GM18907 (cell line): ENCODE data around the gene PXDN.
"Not testable (repeated sequence)": the region's sequence is repeated elsewhere in the genome, so short reads cannot be mapped to it uniquely, and the experiment has no call there.

Experiments used
- ATAC-seq: cut with Tn5 transposase; IDR thresholded peaks from one replicate; pipeline ENCODE4 v1.9.1; 2021; ENCODE audit warnings: mild to moderate bottlenecking, moderate library complexity; ENCODE audit not compliant: unreplicated experiment

PXDN gene

DNA sequence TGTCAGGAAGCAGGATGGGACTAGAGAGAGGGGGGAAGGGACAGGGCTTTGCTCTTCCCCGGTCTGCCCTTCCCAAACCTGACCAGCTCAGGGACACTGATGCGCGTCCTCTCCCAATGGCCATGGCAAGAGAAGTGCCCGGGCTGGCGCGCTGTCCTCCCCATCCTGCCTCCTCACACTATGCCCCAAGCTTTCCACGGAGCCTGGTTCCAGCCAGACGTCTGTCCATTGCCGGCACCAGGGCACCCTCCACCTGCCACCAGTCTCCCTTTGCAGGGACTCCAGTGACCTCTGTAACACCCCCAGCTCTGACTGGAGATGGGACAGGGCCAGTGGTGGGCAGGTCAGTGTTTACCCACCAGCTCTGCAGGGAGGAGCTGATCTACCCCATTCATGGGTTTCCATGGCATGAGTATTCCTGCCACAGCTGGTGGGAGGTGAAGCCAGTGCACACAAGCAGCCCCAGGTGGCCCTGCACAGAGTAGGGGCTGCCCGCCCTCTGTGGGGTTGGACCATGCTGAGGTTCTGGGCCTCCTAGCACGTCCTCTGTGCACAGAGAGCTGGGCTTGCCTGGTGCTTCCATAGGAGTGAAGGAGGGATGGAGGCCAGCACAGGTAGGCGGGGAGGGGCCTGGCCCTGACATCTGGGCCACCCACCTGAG is 109.5 kb downstream of the PXDN start:
- no peak for ATAC-seq

DNA sequence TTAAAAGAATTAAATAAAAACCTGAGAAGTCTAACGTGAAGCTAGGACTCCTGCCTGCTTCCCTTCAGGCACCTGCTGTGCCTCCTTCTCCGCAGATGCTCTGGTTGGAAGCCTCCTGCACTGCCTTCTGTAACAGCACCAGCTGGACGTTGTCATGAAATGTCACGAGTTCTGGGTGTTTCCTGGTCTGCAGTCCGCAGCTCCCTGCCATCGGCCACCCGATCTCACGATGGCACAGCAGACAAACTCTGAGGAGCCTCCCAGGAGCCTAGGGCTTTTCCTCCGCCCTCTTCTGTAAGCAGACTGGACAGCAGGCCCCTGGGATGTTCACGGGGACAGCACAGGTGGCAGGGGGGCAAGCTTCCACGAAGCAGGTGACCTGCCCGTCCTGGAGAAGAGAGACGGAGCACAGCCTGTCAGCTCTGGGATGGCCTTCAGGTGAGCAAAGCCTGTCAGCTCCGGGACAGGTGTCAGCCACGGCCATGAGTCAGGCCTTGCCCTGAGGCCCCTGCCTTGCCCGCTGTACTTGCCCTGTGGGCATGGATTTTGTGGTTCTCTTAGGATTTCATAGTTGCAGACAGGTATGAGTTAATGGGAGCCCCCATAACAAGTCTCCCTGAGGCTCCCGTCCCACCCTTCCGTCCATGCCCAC is 110.3 kb downstream of the PXDN start:
- no peak for ATAC-seq

DNA sequence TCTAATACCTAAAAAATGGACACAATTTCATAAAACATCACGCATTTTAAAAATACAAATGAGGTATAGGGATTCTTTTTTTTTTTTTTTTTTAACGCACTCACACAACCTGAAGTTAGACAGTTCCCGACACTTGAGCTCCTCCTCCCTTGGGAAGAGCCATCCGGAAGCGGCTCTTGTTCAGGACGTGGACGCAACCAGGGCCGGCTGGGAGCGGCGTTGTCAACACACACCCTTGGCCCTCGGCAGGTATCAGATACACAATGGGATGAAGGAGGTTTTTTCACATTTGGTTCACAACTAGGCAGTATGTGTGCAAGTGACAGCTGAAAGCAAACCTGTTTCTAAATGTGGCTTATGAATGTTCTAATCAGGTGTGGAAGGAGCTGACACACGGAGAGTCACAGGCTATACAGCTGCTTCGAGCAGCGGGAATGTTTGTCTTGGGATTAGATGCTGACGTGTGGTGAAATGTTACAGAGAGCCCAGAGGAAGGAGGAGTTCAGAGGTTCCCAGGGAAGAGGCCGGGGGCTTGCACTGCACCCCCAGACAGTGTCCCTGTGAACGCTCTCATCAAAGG is 111.1 kb downstream of the PXDN start:
- no peak for ATAC-seq

DNA sequence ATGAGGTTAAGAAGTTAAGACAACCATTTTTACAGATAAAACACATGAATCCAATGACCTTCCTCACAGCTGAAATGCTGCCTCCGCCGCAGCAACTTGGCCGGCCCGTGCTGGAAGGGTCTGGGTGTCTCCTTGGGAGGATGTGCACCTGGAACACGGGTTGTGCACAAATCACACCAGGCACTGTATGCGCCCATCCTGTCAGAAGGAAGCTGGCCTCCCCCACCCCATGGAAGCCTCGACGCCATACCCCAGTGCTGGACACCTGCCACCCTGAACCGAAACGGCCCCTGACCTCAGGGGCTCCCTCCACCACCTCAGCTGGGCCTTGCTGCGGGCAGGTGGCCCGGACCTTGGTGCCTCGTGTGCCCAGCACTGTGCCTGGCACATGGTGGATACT is 111.8 kb downstream of the PXDN start:
- no peak for ATAC-seq

DNA sequence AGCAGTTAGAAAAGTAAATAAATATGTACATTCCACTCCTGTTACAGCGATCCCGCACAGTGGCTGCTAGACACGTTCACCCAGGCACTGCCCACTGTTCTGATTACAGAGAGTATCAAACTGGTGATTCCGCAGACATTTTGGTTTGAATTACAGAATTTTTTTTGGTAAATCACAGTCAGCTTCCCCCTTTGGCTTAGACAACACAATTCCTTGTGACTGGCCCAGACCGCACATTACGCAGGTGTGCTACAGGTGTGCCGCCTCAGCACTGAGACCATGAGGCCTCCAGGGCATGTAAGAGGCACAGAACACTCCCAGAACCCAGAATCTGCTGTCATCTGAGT is 112.3 kb downstream of the PXDN start:
- no peak for ATAC-seq

DNA sequence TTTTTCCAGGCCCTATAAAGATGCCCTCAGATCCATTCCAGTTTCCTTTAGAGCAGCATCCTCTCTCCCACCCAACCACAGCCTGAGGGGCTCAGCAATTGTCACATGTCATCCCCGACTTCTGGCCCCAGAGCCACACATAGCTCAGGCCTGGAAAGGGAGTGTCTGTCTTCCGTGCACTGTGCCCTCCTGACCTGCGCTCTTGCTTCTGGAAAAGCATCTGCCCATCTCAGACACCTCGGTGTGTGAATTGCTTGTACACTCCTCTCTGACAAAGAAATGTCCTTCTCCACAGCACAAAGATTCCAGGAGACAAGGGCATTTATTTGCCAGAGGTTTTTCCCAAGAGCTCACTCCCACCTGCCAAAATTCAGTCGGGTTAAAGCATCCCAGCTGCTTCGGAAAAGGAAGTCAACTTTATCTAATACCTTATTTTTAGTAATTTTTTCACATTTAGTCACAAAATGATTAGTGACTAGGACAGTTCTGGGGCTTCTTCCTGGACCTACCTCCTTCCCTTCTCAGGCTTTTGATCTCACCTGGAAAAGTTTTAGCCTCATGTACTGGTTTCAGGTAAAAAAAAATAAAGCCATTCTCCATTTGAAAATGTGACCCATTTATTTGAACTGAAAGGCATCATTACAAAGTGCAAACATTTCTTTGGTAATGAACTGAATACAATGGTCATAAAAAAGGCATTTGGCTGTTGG is 112.9 kb downstream of the PXDN start:
- no peak for ATAC-seq

DNA sequence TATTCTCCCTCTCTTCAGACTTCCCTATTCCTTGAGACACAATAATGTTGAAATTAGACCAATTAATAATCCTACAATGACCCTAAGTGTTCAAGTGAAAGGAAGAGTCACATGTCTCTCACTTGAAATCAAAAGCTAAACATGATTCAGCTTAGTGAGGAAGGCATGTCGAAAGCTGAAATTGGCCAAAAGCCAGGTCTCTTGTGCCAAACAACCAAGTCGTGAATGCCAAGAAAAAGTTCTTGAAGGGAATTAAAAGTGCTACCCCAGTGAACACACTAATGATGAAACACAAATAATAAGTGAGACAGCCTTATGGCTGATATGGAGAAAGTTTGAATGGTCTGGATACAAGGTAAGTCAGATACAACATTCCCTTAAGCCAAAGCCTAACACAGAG is 115.4 kb downstream of the PXDN start:
- no peak for ATAC-seq

DNA sequence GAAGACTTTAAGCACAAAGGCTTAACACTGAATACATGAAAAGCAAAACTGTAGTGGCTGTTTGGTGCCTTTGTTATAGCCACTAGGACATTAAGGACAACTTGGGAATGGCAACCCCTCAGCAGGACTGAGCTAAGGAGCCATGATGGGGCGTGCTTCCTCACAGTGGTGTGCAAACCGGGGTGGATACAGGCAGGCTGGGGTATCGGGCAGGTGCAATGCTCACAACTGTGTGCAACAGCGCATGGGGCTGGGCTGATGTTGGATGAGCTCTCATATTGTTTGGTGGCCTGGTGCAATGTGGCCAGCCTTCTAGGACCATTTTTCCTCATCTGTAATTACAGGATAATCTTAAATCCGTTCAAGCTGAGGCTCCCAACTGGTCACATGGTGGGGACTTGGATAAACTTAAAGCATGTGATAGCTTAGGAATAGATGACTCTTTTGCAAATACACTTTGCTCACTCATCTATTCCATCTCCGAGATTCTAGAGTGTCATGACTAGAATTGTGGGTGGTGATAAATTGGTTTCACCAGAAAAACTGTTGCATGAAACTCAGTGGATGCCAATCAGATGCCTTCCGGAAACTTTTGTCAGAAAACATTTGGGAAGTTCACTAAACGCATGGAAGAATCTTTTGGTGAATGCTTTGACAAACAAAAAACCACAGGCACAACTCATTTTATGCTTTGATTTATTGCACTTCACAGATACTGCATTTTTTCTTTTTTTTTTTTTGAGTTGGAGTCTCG is 116.5 kb downstream of the PXDN start:
- no peak for ATAC-seq

DNA sequence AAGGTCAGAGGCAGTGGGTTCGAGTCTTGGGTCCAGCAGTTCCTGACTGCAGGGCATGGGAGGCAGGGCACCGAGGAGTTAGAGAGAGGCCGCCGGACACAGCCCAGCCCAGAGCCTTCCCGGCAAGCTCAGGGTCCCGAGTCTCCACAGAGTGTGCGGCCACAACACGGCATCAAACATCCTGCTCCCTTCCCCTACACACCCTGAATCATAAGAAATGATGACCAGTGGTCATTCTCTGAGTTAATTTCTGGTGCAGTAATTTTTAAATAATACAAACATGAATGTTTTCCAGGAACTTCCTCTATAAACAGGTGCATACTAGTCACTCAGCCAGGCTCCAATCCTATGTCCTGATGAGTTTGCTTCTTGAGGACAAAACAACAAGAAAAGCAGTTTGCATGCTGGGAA is 118.0 kb downstream of the PXDN start:
- ATAC-seq, result no peak

DNA sequence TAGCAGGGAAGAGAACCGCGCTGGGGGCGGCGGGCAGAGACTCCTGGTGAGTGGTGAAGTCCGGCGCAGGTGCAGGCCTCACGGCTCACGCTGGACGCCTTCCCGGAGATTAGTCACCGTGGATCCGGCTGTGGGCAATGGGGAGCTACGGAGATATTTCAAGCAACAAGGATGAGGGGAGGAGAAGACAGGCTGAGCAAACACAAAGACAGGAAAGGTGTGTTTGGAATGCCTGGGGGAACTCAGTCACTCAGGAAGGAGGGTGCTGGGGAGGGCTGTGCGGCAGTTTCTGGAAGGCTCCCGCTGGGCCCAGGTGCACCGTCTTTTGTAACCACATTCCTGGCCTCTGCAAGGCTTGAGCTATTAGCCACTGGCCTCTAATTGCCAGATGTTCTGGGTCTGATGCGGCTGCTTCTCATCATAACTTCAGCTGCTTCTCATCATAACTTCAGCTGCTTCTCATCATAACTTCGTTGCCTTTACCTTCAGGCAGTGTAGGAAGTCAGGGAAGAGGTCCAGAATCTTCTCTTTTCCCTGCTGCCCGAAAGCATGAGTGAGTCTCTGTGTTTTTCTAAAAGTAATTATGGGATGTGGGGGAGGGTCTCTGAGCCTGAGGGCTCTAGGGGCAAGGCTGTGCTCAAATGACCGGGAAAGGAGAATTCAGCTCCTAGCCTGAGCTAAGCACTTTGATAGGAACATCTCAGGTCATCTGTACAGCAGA is 118.9 kb downstream of the PXDN start:
- ATAC-seq, result no peak

DNA sequence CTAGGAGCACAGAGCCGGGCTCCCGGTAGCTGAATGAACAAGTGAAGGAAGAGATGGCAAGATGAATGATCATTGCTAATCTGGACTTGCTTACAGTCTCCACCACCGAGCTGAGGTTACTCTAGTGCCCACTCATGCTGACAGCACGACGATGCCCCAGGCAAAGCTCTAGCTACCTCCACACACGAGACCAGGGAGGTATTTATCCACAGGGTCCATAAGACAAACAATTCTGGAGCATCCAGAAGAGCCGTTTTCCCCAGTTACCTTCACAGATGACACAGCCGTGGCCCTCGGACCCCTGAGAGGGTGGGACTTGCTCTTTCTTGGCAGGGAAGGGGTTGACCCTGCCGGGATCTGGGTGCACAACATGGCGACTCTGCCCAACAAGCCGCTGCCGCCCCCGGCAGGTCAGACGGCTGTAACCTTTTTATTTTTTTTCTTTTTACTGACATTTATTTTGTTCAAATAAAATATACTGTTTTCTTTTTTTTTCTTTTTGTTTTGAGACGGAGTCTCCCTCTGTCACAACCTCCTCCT is 120.3 kb downstream of the PXDN start:
- ATAC-seq, result no peak

DNA sequence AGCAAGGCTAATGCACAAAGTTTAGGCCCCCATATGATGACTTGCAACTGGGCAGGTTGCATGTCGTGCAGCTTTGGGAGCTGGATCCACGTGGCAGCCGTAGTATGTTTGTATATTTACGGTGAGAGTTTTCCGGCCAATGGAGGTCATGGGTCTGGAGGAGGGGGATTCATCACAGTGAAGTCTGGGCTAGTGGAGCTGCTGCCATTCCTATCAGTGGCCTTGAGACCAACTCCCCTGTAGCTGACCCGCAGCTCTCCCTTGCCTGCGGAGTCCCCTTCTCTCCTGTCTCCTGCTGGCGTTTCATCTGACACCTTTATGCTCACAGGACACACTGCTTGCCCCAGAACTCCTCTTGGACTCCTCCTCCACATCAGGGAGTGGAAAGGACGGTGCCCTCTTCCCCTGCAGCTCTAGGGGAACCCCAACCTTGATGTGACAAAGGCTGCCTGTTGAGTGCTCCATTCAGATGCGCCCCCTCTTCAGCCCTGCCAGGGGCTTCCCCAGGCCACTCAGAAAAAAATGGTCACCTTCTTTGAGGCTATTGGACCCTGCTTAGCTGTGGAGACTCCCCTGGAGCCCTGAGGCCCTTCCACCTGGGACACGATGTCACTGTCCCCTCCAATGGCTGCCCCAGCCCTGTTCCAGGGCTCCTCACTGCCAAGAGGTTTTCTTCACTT is 121.7 kb downstream of the PXDN start:
- ATAC-seq, result no peak

DNA sequence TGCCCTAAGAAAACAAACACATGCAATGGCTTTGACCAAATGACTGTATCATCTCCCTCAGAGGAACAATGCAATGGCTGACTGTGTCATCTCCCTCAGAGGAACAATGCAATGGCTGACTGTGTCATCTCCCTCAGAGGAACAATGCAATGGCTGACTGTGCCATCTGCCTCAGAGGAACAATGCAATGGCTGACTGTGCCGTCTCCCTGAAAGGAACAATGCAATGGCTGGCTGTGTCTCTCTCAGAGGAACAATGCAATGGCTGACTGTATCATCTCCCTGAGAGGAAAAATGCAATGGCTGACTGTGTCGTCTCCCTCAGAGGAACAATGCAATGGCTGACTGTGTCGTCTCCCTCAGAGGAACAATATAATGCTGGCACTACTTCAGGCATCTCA is 122.3 kb downstream of the PXDN start:
- ATAC-seq, result not testable (repeated sequence)

DNA sequence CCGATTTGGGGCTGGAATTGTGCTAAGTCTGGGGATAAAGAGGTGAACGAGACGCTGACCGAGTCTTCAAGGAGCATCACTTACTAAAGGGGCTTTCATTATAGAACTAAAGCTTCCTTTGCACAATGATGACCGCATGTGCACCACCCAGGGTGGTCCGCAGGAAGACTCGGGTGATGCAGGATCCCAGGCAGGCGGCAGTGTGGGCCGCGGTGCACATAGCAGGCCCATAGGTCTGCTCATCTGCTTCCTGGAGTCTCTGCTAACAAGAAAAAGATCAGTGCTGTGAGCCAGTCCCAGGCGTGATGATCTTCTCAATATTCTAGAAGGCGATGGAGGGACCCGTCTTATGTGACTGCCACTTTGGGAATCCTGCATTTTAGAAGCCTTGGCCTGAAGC is 122.8 kb downstream of the PXDN start:
- no peak for ATAC-seq

DNA sequence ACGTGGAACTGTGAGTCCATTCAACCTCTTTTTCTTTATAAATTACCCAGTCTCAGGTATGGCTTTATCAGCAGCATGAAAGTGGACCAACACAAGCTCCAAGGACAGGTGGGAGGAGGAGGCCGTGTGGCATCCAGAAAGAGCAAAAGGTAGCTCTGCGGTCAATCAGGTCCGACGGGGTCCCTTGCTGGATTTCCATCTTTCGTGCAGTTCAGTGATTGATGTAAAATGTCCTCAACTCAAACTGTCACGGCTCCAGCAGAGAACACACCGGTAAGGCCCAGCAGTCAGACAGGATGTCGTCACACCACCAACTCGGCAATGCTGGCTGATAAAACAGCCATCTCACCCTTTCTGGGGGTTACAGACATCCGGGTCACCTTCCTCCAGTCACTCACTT is 123.3 kb downstream of the PXDN start:
- ATAC-seq, result no peak

DNA sequence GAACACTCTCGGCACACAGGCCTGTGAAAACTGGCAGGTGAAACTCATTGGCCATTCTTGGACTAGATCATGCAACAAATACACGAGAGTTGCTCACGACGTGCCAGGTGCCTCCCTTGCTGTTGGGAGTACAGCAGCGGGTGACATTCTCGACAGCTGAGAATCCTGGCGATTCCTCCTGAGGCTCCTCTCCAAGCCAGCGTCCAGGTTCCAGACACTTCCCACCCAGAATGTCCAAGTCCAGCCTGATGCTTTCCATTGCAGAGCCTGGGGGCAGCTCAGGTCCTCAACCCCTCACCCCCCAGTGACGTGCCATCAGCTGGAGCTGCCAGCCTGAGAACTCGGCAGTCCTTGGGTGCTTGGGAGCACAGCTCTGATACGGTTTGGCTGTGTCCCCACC is 124.2 kb downstream of the PXDN start:
- no peak for ATAC-seq

DNA sequence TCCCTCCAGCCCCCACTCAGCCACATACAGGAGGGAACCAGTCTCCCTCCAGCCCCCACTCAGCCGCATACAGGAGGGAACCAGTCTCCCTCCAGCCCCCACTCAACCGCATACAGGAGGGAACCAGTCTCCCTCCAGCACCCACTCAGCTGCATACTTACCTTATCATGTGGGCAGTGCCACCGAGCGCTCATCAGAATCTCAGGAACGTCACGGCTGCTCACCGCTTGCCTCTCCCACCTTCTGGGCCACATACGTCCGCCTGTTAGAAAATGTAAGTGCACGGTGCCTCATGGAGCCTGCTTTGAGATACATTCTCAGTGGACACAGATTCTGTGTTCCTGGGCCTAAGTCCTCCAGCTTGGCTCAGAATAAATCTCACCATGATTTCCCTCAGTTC is 124.8 kb downstream of the PXDN start:
- no peak for ATAC-seq

DNA sequence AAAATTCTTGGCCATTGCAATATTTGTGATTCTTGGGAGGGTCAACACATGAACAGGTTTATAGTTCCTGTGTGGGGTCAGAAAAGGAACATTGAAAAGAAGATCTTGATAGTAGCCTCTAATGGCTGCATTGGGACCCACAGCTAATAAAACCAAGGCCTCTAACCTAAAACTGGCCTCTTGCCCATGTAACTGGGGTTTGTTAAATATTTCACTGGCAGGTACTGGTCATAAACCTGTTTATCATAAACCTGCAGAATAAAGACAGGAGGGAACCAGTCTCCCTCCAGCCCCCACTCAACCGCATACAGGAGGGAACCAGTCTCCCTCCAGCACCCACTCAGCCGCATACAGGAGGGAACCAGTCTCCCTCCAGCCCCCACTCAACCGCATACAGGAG is 125.3 kb downstream of the PXDN start:
- ATAC-seq, result no peak

DNA sequence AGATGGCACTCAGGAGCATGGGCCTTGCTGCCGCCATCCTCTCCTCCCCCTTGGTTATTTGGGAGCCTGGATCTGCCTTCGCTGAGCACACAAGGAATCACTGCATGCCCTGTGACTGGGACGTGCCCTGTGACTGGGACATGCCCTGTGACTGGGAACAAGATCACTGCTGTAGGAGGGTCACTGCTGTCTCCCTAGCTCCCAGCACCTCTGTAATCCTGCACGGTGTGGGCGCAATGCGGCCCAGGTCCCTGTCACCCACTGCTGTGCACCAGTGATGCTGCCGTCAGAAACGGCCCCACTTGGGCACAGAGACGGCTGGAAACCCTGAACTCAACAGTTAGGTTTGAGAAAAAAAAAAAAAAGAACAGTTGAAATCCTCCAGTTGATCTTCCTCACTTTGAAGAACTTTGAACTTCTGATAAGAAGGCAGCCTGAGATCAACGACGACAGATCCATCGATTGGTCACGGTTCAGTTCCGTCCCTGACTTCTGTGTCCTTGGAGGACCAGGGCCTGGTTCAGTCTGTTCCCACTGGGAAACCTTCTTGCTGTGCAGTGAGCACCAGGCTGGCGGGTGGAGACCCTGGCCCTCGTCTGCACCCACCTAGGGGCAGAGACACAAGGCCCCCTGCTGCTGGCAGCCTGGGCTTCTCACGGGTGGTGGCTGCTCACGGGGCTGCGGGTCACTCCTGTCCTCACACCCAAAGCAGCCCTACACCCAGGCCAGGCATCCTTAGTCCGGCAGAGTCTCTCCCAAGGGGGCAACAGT is 125.9 kb downstream of the PXDN start:
- ATAC-seq, result no peak
